K562 (cell line): ENCODE data around the gene TLE3. TPM values are rescaled to one million over a fixed set of nuclear protein-coding genes. Genes with fewer than 3 reads are reported as not detected.

Source experiments
- ATF7 ChIP-seq: fragments of 450-650 bp; IDR thresholded peaks from 2 replicates; pipeline ENCODE4 v1.7.1; 2014; ENCODE audit warnings: mild to moderate bottlenecking, moderate library complexity
- SAFB ChIP-seq: fragments of 200-400 bp; formaldehyde crosslinking; IDR thresholded peaks from 2 replicates; pipeline ENCODE4 v1.6.1; 2017; ENCODE audit warnings: low read depth, low read length, borderline replicate concordance
- THAP7 ChIP-seq: fragments of 250-450 bp; sonication (Bioruptor Pico); IDR thresholded peaks from 2 replicates; pipeline ENCODE4 v1.5.0; 2021
- polyA plus RNA-seq, 8 experiments: library from polyadenylated mRNA; depleted of rRNA in 4 of 8; stranded (reverse) in 5 of 8; unstranded in 3 of 8; fragments of >200 nt; fragmentation: Nextera tagmentation in 2 of 8; fragmentation: Illumina TruSeq in 1 of 8; extraction: Ambion mirVana in 2 of 8; extraction: Trizol in 1 of 8; gene quantifications; 2 replicates each; pipeline versions ENCODE4 v1.2.1 to v1.2.3, GENCODE V29; 2011 to 2014; ENCODE audit warnings: inconsistent platforms in 1 of 8, missing spikeins in 1 of 8
- total RNA-seq, 7 experiments: library from RNA; depleted of rRNA in 6 of 7; stranded (reverse); fragments of >200 nt in 6 of 7; fragmentation: Illumina TruSeq in 2 of 7; extraction: Trizol in 2 of 7; gene quantifications; 2 replicates each; pipeline versions ENCODE4 v1.2.1 to v1.2.3, GENCODE V29; 2011 to 2021; ENCODE audit warnings: low replicate concordance in 1 of 7
- TF ChIP-seq, protein P1 (sequence below): fragments of 450-650 bp; IDR thresholded peaks from 2 replicates; pipeline ENCODE4 v1.6.1; 2016; ENCODE audit warnings: mild to moderate bottlenecking, moderate library complexity
- TF ChIP-seq, protein P2 (sequence below): sonication (generic); formaldehyde crosslinking; IDR thresholded peaks from 2 replicates; pipeline ENCODE4 v1.8.1; 2023; ENCODE audit warnings: mild to moderate bottlenecking, missing genetic modification reagents

TLE3 gene
- total and polyA plus RNA-seq, 9 of the 15 experiments (the other 6 are each of a cell fraction or from before 2014, with no cell fraction given) = 1.5 to 84.2 (median 14.1) TPM

GRCh38 chr15:70039917-70040316 is 57.8 kb downstream of the TLE3 start (continued):
- TF ChIP-seq, protein P1, sequence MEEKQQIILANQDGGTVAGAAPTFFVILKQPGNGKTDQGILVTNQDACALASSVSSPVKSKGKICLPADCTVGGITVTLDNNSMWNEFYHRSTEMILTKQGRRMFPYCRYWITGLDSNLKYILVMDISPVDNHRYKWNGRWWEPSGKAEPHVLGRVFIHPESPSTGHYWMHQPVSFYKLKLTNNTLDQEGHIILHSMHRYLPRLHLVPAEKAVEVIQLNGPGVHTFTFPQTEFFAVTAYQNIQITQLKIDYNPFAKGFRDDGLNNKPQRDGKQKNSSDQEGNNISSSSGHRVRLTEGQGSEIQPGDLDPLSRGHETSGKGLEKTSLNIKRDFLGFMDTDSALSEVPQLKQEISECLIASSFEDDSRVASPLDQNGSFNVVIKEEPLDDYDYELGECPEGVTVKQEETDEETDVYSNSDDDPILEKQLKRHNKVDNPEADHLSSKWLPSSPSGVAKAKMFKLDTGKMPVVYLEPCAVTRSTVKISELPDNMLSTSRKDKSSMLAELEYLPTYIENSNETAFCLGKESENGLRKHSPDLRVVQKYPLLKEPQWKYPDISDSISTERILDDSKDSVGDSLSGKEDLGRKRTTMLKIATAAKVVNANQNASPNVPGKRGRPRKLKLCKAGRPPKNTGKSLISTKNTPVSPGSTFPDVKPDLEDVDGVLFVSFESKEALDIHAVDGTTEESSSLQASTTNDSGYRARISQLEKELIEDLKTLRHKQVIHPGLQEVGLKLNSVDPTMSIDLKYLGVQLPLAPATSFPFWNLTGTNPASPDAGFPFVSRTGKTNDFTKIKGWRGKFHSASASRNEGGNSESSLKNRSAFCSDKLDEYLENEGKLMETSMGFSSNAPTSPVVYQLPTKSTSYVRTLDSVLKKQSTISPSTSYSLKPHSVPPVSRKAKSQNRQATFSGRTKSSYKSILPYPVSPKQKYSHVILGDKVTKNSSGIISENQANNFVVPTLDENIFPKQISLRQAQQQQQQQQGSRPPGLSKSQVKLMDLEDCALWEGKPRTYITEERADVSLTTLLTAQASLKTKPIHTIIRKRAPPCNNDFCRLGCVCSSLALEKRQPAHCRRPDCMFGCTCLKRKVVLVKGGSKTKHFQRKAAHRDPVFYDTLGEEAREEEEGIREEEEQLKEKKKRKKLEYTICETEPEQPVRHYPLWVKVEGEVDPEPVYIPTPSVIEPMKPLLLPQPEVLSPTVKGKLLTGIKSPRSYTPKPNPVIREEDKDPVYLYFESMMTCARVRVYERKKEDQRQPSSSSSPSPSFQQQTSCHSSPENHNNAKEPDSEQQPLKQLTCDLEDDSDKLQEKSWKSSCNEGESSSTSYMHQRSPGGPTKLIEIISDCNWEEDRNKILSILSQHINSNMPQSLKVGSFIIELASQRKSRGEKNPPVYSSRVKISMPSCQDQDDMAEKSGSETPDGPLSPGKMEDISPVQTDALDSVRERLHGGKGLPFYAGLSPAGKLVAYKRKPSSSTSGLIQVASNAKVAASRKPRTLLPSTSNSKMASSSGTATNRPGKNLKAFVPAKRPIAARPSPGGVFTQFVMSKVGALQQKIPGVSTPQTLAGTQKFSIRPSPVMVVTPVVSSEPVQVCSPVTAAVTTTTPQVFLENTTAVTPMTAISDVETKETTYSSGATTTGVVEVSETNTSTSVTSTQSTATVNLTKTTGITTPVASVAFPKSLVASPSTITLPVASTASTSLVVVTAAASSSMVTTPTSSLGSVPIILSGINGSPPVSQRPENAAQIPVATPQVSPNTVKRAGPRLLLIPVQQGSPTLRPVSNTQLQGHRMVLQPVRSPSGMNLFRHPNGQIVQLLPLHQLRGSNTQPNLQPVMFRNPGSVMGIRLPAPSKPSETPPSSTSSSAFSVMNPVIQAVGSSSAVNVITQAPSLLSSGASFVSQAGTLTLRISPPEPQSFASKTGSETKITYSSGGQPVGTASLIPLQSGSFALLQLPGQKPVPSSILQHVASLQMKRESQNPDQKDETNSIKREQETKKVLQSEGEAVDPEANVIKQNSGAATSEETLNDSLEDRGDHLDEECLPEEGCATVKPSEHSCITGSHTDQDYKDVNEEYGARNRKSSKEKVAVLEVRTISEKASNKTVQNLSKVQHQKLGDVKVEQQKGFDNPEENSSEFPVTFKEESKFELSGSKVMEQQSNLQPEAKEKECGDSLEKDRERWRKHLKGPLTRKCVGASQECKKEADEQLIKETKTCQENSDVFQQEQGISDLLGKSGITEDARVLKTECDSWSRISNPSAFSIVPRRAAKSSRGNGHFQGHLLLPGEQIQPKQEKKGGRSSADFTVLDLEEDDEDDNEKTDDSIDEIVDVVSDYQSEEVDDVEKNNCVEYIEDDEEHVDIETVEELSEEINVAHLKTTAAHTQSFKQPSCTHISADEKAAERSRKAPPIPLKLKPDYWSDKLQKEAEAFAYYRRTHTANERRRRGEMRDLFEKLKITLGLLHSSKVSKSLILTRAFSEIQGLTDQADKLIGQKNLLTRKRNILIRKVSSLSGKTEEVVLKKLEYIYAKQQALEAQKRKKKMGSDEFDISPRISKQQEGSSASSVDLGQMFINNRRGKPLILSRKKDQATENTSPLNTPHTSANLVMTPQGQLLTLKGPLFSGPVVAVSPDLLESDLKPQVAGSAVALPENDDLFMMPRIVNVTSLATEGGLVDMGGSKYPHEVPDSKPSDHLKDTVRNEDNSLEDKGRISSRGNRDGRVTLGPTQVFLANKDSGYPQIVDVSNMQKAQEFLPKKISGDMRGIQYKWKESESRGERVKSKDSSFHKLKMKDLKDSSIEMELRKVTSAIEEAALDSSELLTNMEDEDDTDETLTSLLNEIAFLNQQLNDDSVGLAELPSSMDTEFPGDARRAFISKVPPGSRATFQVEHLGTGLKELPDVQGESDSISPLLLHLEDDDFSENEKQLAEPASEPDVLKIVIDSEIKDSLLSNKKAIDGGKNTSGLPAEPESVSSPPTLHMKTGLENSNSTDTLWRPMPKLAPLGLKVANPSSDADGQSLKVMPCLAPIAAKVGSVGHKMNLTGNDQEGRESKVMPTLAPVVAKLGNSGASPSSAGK = no peak
- TF ChIP-seq, protein P2, sequence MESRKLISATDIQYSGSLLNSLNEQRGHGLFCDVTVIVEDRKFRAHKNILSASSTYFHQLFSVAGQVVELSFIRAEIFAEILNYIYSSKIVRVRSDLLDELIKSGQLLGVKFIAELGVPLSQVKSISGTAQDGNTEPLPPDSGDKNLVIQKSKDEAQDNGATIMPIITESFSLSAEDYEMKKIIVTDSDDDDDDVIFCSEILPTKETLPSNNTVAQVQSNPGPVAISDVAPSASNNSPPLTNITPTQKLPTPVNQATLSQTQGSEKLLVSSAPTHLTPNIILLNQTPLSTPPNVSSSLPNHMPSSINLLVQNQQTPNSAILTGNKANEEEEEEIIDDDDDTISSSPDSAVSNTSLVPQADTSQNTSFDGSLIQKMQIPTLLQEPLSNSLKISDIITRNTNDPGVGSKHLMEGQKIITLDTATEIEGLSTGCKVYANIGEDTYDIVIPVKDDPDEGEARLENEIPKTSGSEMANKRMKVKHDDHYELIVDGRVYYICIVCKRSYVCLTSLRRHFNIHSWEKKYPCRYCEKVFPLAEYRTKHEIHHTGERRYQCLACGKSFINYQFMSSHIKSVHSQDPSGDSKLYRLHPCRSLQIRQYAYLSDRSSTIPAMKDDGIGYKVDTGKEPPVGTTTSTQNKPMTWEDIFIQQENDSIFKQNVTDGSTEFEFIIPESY (CRISPR knock-in tag) = no peak
- TF ChIP-seq THAP7 (CRISPR knock-in tag) (no peak), SAFB (no peak), ATF7 (no peak)
